GM10847 (cell line): ENCODE measurements around the gene AHCYL1.

ENCODE experiments used
- POLR2A ChIP-seq: IDR thresholded peaks from 2 replicates; pipeline ENCODE4 v1.6.1; 2011; ENCODE audit not compliant: insufficient read length; ENCODE audit errors: extremely low read depth

The AHCYL1 gene

DNA sequence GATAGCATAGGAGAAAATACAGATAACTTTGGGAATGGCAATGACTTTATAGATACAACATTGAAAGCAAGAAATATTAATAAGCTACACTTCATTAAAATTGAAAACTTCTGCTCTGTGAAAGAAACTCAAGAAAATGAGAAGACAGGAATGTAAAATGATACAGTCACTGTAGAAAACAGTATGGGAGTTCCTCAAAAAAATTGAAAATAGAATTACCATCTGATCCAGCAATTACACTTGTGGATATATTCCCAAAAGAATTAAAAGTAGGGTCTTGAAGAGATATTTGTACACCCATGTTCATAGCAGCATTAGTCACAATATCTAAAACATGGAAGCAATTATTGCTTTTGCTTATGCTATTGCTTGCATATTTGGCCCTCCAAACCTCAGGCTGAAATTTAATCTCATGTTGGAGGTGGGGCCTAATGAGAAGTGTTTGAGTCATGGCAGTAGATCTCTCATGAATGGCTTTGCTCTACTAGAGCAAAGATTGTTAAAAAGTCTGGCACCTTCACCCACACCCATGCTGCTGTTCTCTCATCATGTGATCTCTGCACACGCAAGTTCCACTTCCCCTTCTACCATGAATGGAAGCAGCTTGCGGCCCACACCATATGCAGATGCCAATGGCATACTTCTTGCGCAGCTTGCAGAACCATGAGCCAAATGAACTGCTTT lies 15.3 kb upstream of the AHCYL1 start:
- TF ChIP-seq POLR2A: no peak

DNA sequence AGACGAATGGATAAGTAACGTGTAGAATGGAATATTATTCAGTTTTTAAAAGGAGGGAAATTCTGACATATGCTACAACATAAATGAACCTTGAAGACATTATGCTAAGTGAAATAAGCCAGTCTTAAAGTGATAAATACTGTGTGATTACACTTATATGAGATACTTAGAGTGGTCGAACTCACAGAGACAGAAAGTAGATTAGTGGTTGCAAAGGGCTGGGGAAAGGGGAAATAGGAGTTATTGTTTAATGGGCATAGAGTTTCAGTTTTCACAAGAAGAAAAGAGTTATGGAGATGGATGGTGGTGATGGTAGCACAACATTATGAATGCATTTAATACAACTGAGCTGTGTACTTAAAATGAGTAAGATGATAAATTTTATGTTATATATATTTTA lies 14.7 kb upstream of the AHCYL1 start:
- no peak for TF ChIP-seq POLR2A

DNA sequence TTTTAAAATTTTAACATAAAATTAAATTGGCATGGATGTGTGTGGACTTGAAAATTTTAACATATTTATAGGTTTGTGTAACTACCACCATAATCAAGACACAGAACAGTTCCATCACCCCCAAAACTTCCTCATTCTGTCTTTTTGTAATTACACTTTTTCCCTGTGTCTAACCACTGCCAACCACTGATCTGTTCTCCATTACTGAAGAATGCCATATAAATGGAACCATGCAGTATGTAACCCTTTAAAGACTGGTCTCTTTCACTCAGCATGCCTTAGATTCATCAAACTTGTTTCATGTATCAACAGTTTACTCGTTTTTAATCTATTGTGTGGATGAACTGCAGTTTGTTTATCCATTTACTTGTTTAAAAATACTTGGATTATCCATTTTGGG lies 13.0 kb upstream of the AHCYL1 start:
- TF ChIP-seq POLR2A: no peak

GRCh38 chr1:109974191-109974590 lies 10.4 kb upstream of the AHCYL1 start:
- no peak for TF ChIP-seq POLR2A

DNA sequence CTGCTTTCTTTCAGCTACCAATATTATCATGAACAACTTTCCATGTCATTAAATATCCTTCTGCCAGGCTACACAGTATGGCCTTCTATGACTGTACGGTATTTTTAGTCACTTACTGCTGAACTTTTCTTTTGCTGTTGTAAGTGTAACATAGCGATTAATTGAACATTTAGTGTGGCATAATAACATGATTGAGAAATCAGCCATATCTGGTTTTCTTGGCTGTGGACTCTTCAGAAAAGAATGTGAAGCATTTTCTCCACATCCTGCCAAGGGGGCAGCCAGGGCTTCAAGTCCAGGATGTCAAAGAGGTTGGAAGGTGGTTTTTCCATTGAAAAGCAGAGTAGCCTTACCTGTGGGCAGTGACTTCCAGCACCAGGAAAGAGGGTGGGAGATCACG lies 8.8 kb upstream of the AHCYL1 start:
- TF ChIP-seq POLR2A: no peak

GRCh38 chr1:109976762-109977161 lies 7.8 kb upstream of the AHCYL1 start:
- TF ChIP-seq POLR2A: no peak

- TF ChIP-seq POLR2A: no peak
Observed at GRCh38 chr1:109977225-109977624, 7.3 kb upstream of the AHCYL1 start.

GRCh38 chr1:109977657-109978378 lies 6.7 kb upstream of the AHCYL1 start:
- no peak for TF ChIP-seq POLR2A

- TF ChIP-seq POLR2A: no peak
Observed at GRCh38 chr1:109978761-109979488, 5.6 kb upstream of the AHCYL1 start.

GRCh38 chr1:109979489-109980091 lies 5.0 kb upstream of the AHCYL1 start:
- TF ChIP-seq POLR2A: no peak

DNA sequence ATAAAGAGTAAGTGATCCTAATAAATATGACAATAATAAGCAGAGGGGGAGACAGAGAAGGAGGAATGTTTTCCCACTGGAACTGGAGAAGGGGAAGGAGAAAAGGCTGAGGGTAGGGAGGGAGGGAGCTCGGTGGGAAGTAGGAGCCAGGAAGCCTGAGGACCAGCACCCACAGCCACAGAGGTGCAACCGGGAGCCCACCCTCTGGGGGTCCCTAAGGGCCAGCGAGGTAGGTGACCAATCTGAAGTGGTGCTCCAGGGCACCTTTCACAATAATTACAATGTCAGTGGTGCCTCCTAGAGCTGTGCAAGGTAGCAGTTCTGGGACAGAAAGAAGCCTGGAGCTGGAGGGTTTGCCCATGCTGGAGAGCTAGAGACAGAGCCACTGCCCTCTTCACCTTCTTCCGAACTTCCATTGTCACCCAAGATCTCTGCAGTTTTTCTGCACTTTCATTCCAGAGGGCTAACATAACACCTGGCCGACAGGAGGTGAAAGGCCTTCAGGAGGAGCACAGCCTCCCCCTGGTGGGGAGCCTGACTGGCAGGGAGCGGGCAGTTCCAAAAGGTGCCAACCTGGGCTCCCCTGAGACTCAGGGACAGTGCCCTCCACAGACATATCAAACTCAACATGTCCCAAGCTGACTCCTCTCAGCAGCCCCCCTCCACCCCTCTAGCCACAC lies 4.1 kb upstream of the AHCYL1 start:
- TF ChIP-seq POLR2A: no peak

DNA sequence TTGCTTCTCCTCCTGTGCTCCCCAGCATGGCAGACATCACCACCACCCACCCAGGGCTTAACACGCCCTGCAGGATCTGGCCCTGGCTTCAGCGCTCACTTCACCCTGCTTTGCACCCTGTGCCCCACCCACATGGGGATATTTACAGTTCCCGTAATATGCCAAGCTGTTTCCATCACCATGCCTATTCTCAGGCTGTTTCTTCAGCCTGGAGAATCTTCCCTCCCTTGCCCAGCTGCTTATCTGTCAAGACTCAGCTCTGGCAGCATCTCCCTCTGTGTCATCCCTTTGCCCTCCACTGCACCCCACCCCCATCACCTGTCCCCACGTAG lies 3.6 kb upstream of the AHCYL1 start:
- no peak for TF ChIP-seq POLR2A

- no peak for TF ChIP-seq POLR2A
Observed at GRCh38 chr1:109983380-109984189, 980 bp upstream of the AHCYL1 start.

DNA sequence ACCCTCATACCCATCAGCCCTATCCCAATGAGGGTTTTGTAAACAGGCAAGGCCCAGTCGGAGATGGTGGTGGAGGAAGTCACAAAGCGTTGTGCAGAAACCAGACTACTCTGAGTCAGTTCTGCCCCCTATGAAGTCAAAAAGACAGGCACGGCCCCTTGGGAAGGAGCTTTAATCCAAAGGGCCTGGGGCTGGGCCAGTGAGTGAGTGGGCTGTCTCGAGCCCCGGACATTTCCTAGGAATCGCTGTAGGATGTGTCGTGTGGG lies 442 bp upstream of the AHCYL1 start:
- no peak for TF ChIP-seq POLR2A
